ENCODE results near the gene ALKBH2. TPM values are rescaled to one million over a fixed set of nuclear protein-coding genes. Genes with fewer than 3 reads are reported as not detected.

The ALKBH2 gene
- 10 to 100 TPM; 20.1 to 28.5 TPM for polyA plus RNA-seq

- WGBS, 2 donors = 4 to 5% methylated on average over 45 of the region's 45 CpGs
- peak within 1 kb of the TSS; percentile 50 for H3K4me3 ChIP-seq (ENCODE audit: low read depth in 1 of 2, low read length in 2 of 2)
- H3K4me1 ChIP-seq (ENCODE audit: control insufficient read depth in 2 of 2, insufficient read depth in 2 of 2, low read length in 1 of 2) = peaks cover 0 to 11% of the 10 kb centered on the region in 2 donors
- H3K9me3 ChIP-seq (ENCODE audit: control insufficient read depth in 2 of 2, insufficient read depth in 1 of 2, low read depth in 1 of 2, low read length in 1 of 2) = no peaks in the 10 kb centered on the region
- no peaks in the 10 kb centered on the region for H3K27me3 ChIP-seq (ENCODE audit: control insufficient read depth in 1 of 2, insufficient read depth in 2 of 2, low read length in 2 of 2)
- peak within 1 kb of the TSS; percentile 7 to 78 for H3K27ac ChIP-seq (ENCODE audit: low read depth in 2 of 2, low read length in 1 of 2)
- peaks cover 2 to 8% of the 10 kb centered on the region in 2 donors for H3K36me3 ChIP-seq (ENCODE audit: control insufficient read depth in 2 of 2, insufficient read depth in 2 of 2, low read length in 1 of 2)
Observed at GRCh38 chr12:109093022-109093918, at the start of gene ALKBH2. Gene ALKBH2, minus strand, starts transcription at chr12:109093472. Its CDS starts 686 bp downstream, at chr12:109092786.

- no peaks in the 10 kb centered on the region for H3K4me1 ChIP-seq (ENCODE audit: control insufficient read depth in 2 of 2, insufficient read depth in 2 of 2, low read length in 1 of 2)
- WGBS, 2 donors = 85 to 89% methylated on average over 4 of the region's 4 CpGs
- H3K36me3 ChIP-seq (ENCODE audit: control insufficient read depth in 2 of 2, insufficient read depth in 2 of 2, low read length in 1 of 2) = no peaks in the 10 kb centered on the region
- H3K4me3 ChIP-seq (ENCODE audit: low read depth in 1 of 2, low read length in 2 of 2) = no peak overlapping the region
- no peak overlapping the region for H3K27ac ChIP-seq (ENCODE audit: low read depth in 2 of 2, low read length in 1 of 2)
- no peaks in the 10 kb centered on the region for H3K9me3 ChIP-seq (ENCODE audit: control insufficient read depth in 2 of 2, insufficient read depth in 1 of 2, low read depth in 1 of 2, low read length in 1 of 2)
- no peaks in the 10 kb centered on the region for H3K27me3 ChIP-seq (ENCODE audit: control insufficient read depth in 1 of 2, insufficient read depth in 2 of 2, low read length in 2 of 2)
Observed at GRCh38 chr12:109140560-109140959, 47.3 kb upstream of the ALKBH2 start.

- WGBS, 2 donors = 76 to 79% methylated on average over 7 of the region's 7 CpGs
- no peaks in the 10 kb centered on the region for H3K9me3 ChIP-seq (ENCODE audit: control insufficient read depth in 2 of 2, insufficient read depth in 1 of 2, low read depth in 1 of 2, low read length in 1 of 2)
Observed at GRCh38 chr12:109139791-109140190, 46.5 kb upstream of the ALKBH2 start.

GRCh38 chr12:109139360-109139759 lies 46.1 kb upstream of the ALKBH2 start:
- 90 to 92% methylated on average over 9 of the region's 9 CpGs for WGBS, 2 donors
- Histone ChIP-seq H3K4me3 (ENCODE audit: low read depth in 1 of 2, low read length in 2 of 2) (no peak overlapping the region), H3K9me3 (ENCODE audit: control insufficient read depth in 2 of 2, insufficient read depth in 1 of 2, low read depth in 1 of 2, low read length in 1 of 2) (no peaks in the 10 kb centered on the region), H3K27me3 (ENCODE audit: control insufficient read depth in 1 of 2, insufficient read depth in 2 of 2, low read length in 2 of 2) (no peaks in the 10 kb centered on the region), H3K36me3 (ENCODE audit: control insufficient read depth in 2 of 2, insufficient read depth in 2 of 2, low read length in 1 of 2) (no peaks in the 10 kb centered on the region), H3K27ac (ENCODE audit: low read depth in 2 of 2, low read length in 1 of 2) (no peak overlapping the region), H3K4me1 (ENCODE audit: control insufficient read depth in 2 of 2, insufficient read depth in 2 of 2, low read length in 1 of 2) (no peaks in the 10 kb centered on the region)

More at GRCh38 chr12:109139791-109140190, 46.5 kb upstream of the ALKBH2 start:
- no peaks in the 10 kb centered on the region for H3K36me3 ChIP-seq (ENCODE audit: control insufficient read depth in 2 of 2, insufficient read depth in 2 of 2, low read length in 1 of 2)
- H3K27ac ChIP-seq (ENCODE audit: low read depth in 2 of 2, low read length in 1 of 2) = no peak overlapping the region
- no peak overlapping the region for H3K4me3 ChIP-seq (ENCODE audit: low read depth in 1 of 2, low read length in 2 of 2)
- no peaks in the 10 kb centered on the region for H3K27me3 ChIP-seq (ENCODE audit: control insufficient read depth in 1 of 2, insufficient read depth in 2 of 2, low read length in 2 of 2)
- no peaks in the 10 kb centered on the region for H3K4me1 ChIP-seq (ENCODE audit: control insufficient read depth in 2 of 2, insufficient read depth in 2 of 2, low read length in 1 of 2)

- Histone ChIP-seq H3K9me3 (ENCODE audit: control insufficient read depth in 2 of 2, insufficient read depth in 1 of 2, low read depth in 1 of 2, low read length in 1 of 2) (no peaks in the 10 kb centered on the region), H3K27ac (ENCODE audit: low read depth in 2 of 2, low read length in 1 of 2) (no peak overlapping the region), H3K27me3 (ENCODE audit: control insufficient read depth in 1 of 2, insufficient read depth in 2 of 2, low read length in 2 of 2) (no peaks in the 10 kb centered on the region), H3K36me3 (ENCODE audit: control insufficient read depth in 2 of 2, insufficient read depth in 2 of 2, low read length in 1 of 2) (no peaks in the 10 kb centered on the region), H3K4me3 (ENCODE audit: low read depth in 1 of 2, low read length in 2 of 2) (no peak overlapping the region), H3K4me1 (ENCODE audit: control insufficient read depth in 2 of 2, insufficient read depth in 2 of 2, low read length in 1 of 2) (no peaks in the 10 kb centered on the region)
- 80 to 86% methylated on average over 2 of the region's 2 CpGs for WGBS, 2 donors
Observed at GRCh38 chr12:109137055-109137454, 43.8 kb upstream of the ALKBH2 start.

- no peaks in the 10 kb centered on the region for H3K36me3 ChIP-seq (ENCODE audit: control insufficient read depth in 2 of 2, insufficient read depth in 2 of 2, low read length in 1 of 2)
- no peaks in the 10 kb centered on the region for H3K27me3 ChIP-seq (ENCODE audit: control insufficient read depth in 1 of 2, insufficient read depth in 2 of 2, low read length in 2 of 2)
Observed at GRCh38 chr12:109134186-109134917, 41.1 kb upstream of the ALKBH2 start.

GRCh38 chr12:109131154-109132050 lies 38.1 kb upstream of the ALKBH2 start:
- 60 to 63% methylated on average over 24 of the region's 24 CpGs for WGBS, 2 donors
- Histone ChIP-seq H3K4me1 (ENCODE audit: control insufficient read depth in 2 of 2, insufficient read depth in 2 of 2, low read length in 1 of 2) (peaks cover 3 to 8% of the 10 kb centered on the region in 2 donors), H3K36me3 (ENCODE audit: control insufficient read depth in 2 of 2, insufficient read depth in 2 of 2, low read length in 1 of 2) (no peaks in the 10 kb centered on the region), H3K27me3 (ENCODE audit: control insufficient read depth in 1 of 2, insufficient read depth in 2 of 2, low read length in 2 of 2) (no peaks in the 10 kb centered on the region), H3K27ac (ENCODE audit: low read depth in 2 of 2, low read length in 1 of 2) (peak overlapping the region; percentile 33 to 45), H3K9me3 (ENCODE audit: control insufficient read depth in 2 of 2, insufficient read depth in 1 of 2, low read depth in 1 of 2, low read length in 1 of 2) (no peaks in the 10 kb centered on the region), H3K4me3 (ENCODE audit: low read depth in 1 of 2, low read length in 2 of 2) (no peak overlapping the region)

More at GRCh38 chr12:109134186-109134917, 41.1 kb upstream of the ALKBH2 start:
- WGBS, 2 donors = 43 to 45% methylated on average over 6 of the region's 6 CpGs
- Histone ChIP-seq H3K4me3 (ENCODE audit: low read depth in 1 of 2, low read length in 2 of 2) (no peak overlapping the region), H3K9me3 (ENCODE audit: control insufficient read depth in 2 of 2, insufficient read depth in 1 of 2, low read depth in 1 of 2, low read length in 1 of 2) (no peaks in the 10 kb centered on the region), H3K27ac (ENCODE audit: low read depth in 2 of 2, low read length in 1 of 2) (peak overlapping the region; percentile 35 to 40), H3K4me1 (ENCODE audit: control insufficient read depth in 2 of 2, insufficient read depth in 2 of 2, low read length in 1 of 2) (peaks cover 2 to 8% of the 10 kb centered on the region in 2 donors)

- Histone ChIP-seq H3K4me3 (ENCODE audit: low read depth in 1 of 2, low read length in 2 of 2) (no peak overlapping the region), H3K27ac (ENCODE audit: low read depth in 2 of 2, low read length in 1 of 2) (peak overlapping the region in 1 of 2 donors; percentile 15), H3K27me3 (ENCODE audit: control insufficient read depth in 1 of 2, insufficient read depth in 2 of 2, low read length in 2 of 2) (no peaks in the 10 kb centered on the region), H3K36me3 (ENCODE audit: control insufficient read depth in 2 of 2, insufficient read depth in 2 of 2, low read length in 1 of 2) (no peaks in the 10 kb centered on the region), H3K4me1 (ENCODE audit: control insufficient read depth in 2 of 2, insufficient read depth in 2 of 2, low read length in 1 of 2) (peaks cover 3 to 8% of the 10 kb centered on the region in 2 donors), H3K9me3 (ENCODE audit: control insufficient read depth in 2 of 2, insufficient read depth in 1 of 2, low read depth in 1 of 2, low read length in 1 of 2) (no peaks in the 10 kb centered on the region)
- 82% methylated on average over 15 of the region's 15 CpGs for WGBS, 2 donors
Observed at GRCh38 chr12:109130297-109131153, 37.3 kb upstream of the ALKBH2 start.
